ENCODE results near the gene CREM. TPM values are rescaled to one million over a fixed set of nuclear protein-coding genes. Genes with fewer than 3 reads are reported as not detected.
A peak's percentile ranks its signal among the peaks of the same experiment; 100 is the strongest.

The CREM gene
- total and polyA plus RNA-seq, 2 donors = 38.0 to 82.2 TPM

- H3K36me3 ChIP-seq (ENCODE audit: control insufficient read depth in 2 of 2, insufficient read depth in 2 of 2, low read length in 1 of 2) = no peaks in the 10 kb centered on the region
- 89% methylated on average over 11 of the region's 11 CpGs for WGBS
- H3K27ac ChIP-seq (ENCODE audit: low read depth in 1 of 2, low read length in 1 of 2) = no peak overlapping the region
- no peak for DNase-seq (ENCODE audit: low read depth in 6 of 9, low spot score in 9 of 9)
- peaks cover 5 to 13% of the 10 kb centered on the region in 2 donors for H3K4me1 ChIP-seq (ENCODE audit: control insufficient read depth in 2 of 2, insufficient read depth in 2 of 2, low read length in 2 of 2)
- no peaks in the 10 kb centered on the region for H3K9me3 ChIP-seq (ENCODE audit: control insufficient read depth in 2 of 2, insufficient read depth in 1 of 2, low read length in 1 of 2)
- H3K27me3 ChIP-seq (ENCODE audit: control insufficient read depth in 2 of 2, insufficient read depth in 1 of 2, low read length in 1 of 2) = peaks cover 0 to 7% of the 10 kb centered on the region in 2 donors
- no peak overlapping the region for H3K4me3 ChIP-seq (ENCODE audit: low read length in 2 of 2)
These were observed 34.5 kb upstream of the CREM start for GRCh38 chr10:35091994-35092790.

GRCh38 chr10:35092851-35093250 lies 33.8 kb upstream of the CREM start:
- Histone ChIP-seq H3K4me3 (ENCODE audit: low read length in 2 of 2) (no peak overlapping the region), H3K27me3 (ENCODE audit: control insufficient read depth in 2 of 2, insufficient read depth in 1 of 2, low read length in 1 of 2) (peaks cover 0 to 7% of the 10 kb centered on the region in 2 donors), H3K9me3 (ENCODE audit: control insufficient read depth in 2 of 2, insufficient read depth in 1 of 2, low read length in 1 of 2) (no peaks in the 10 kb centered on the region), H3K4me1 (ENCODE audit: control insufficient read depth in 2 of 2, insufficient read depth in 2 of 2, low read length in 2 of 2) (peaks cover 3 to 13% of the 10 kb centered on the region in 2 donors), H3K36me3 (ENCODE audit: control insufficient read depth in 2 of 2, insufficient read depth in 2 of 2, low read length in 1 of 2) (no peaks in the 10 kb centered on the region), H3K27ac (ENCODE audit: low read depth in 1 of 2, low read length in 1 of 2) (no peak overlapping the region)
- DNase-seq (ENCODE audit: low read depth in 6 of 9, low spot score in 9 of 9) = no peak
- 86% methylated on average over 1 of the region's 1 CpG for WGBS

GRCh38 chr10:35096312-35096711 lies 30.3 kb upstream of the CREM start:
- H3K27me3 ChIP-seq (ENCODE audit: control insufficient read depth in 2 of 2, insufficient read depth in 1 of 2, low read length in 1 of 2) = peaks cover 0 to 7% of the 10 kb centered on the region in 2 donors
- WGBS = 87% methylated on average over 2 of the region's 2 CpGs
- H3K27ac ChIP-seq (ENCODE audit: low read depth in 1 of 2, low read length in 1 of 2) = no peak overlapping the region
- no peaks in the 10 kb centered on the region for H3K36me3 ChIP-seq (ENCODE audit: control insufficient read depth in 2 of 2, insufficient read depth in 2 of 2, low read length in 1 of 2)
- no peaks in the 10 kb centered on the region for H3K4me1 ChIP-seq (ENCODE audit: control insufficient read depth in 2 of 2, insufficient read depth in 2 of 2, low read length in 2 of 2)
- no peak overlapping the region for H3K4me3 ChIP-seq (ENCODE audit: low read length in 2 of 2)
- no peaks in the 10 kb centered on the region for H3K9me3 ChIP-seq (ENCODE audit: control insufficient read depth in 2 of 2, insufficient read depth in 1 of 2, low read length in 1 of 2)
- no peak for DNase-seq (ENCODE audit: low read depth in 6 of 9, low spot score in 9 of 9)

GRCh38 chr10:35097510-35097909 lies 29.1 kb upstream of the CREM start:
- H3K27ac ChIP-seq (ENCODE audit: low read depth in 1 of 2, low read length in 1 of 2) = no peak overlapping the region
- H3K9me3 ChIP-seq (ENCODE audit: control insufficient read depth in 2 of 2, insufficient read depth in 1 of 2, low read length in 1 of 2) = no peaks in the 10 kb centered on the region
- H3K36me3 ChIP-seq (ENCODE audit: control insufficient read depth in 2 of 2, insufficient read depth in 2 of 2, low read length in 1 of 2) = no peaks in the 10 kb centered on the region
- peaks cover 0 to 7% of the 10 kb centered on the region in 2 donors for H3K27me3 ChIP-seq (ENCODE audit: control insufficient read depth in 2 of 2, insufficient read depth in 1 of 2, low read length in 1 of 2)
- WGBS = 94% methylated on average over 1 of the region's 1 CpG
- DNase-seq (ENCODE audit: low read depth in 6 of 9, low spot score in 9 of 9) = no peak
- no peaks in the 10 kb centered on the region for H3K4me1 ChIP-seq (ENCODE audit: control insufficient read depth in 2 of 2, insufficient read depth in 2 of 2, low read length in 2 of 2)
- H3K4me3 ChIP-seq (ENCODE audit: low read length in 2 of 2) = no peak overlapping the region

- 82% methylated on average over 7 of the region's 7 CpGs for WGBS
- H3K4me3 ChIP-seq (ENCODE audit: low read length in 2 of 2) = no peak overlapping the region
These were observed 22.8 kb upstream of the CREM start for GRCh38 chr10:35103882-35104281.

GRCh38 chr10:35112571-35112970 lies 14.1 kb upstream of the CREM start:
- H3K27ac ChIP-seq (ENCODE audit: low read depth in 1 of 2, low read length in 1 of 2) = no peak overlapping the region
- no peak for DNase-seq (ENCODE audit: low read depth in 6 of 9, low spot score in 9 of 9)
- no peak overlapping the region for H3K4me3 ChIP-seq (ENCODE audit: low read length in 2 of 2)
- 95% methylated on average over 4 of the region's 4 CpGs for WGBS
- no peaks in the 10 kb centered on the region for H3K27me3 ChIP-seq (ENCODE audit: control insufficient read depth in 2 of 2, insufficient read depth in 1 of 2, low read length in 1 of 2)
- no peaks in the 10 kb centered on the region for H3K4me1 ChIP-seq (ENCODE audit: control insufficient read depth in 2 of 2, insufficient read depth in 2 of 2, low read length in 2 of 2)
- no peaks in the 10 kb centered on the region for H3K9me3 ChIP-seq (ENCODE audit: control insufficient read depth in 2 of 2, insufficient read depth in 1 of 2, low read length in 1 of 2)
- no peaks in the 10 kb centered on the region for H3K36me3 ChIP-seq (ENCODE audit: control insufficient read depth in 2 of 2, insufficient read depth in 2 of 2, low read length in 1 of 2)

More at GRCh38 chr10:35103882-35104281, 22.8 kb upstream of the CREM start:
- H3K27ac ChIP-seq (ENCODE audit: low read depth in 1 of 2, low read length in 1 of 2) = no peak overlapping the region
- H3K9me3 ChIP-seq (ENCODE audit: control insufficient read depth in 2 of 2, insufficient read depth in 1 of 2, low read length in 1 of 2) = no peaks in the 10 kb centered on the region
- DNase-seq (ENCODE audit: low read depth in 6 of 9, low spot score in 9 of 9) = no peak
- H3K27me3 ChIP-seq (ENCODE audit: control insufficient read depth in 2 of 2, insufficient read depth in 1 of 2, low read length in 1 of 2) = no peaks in the 10 kb centered on the region
- no peaks in the 10 kb centered on the region for H3K36me3 ChIP-seq (ENCODE audit: control insufficient read depth in 2 of 2, insufficient read depth in 2 of 2, low read length in 1 of 2)
- no peaks in the 10 kb centered on the region for H3K4me1 ChIP-seq (ENCODE audit: control insufficient read depth in 2 of 2, insufficient read depth in 2 of 2, low read length in 2 of 2)

- DNase-seq (ENCODE audit: low read depth in 6 of 9, low spot score in 9 of 9) = no peak
- Histone ChIP-seq H3K36me3 (ENCODE audit: control insufficient read depth in 2 of 2, insufficient read depth in 2 of 2, low read length in 1 of 2) (no peaks in the 10 kb centered on the region), H3K27me3 (ENCODE audit: control insufficient read depth in 2 of 2, insufficient read depth in 1 of 2, low read length in 1 of 2) (no peaks in the 10 kb centered on the region), H3K9me3 (ENCODE audit: control insufficient read depth in 2 of 2, insufficient read depth in 1 of 2, low read length in 1 of 2) (no peaks in the 10 kb centered on the region), H3K4me1 (ENCODE audit: control insufficient read depth in 2 of 2, insufficient read depth in 2 of 2, low read length in 2 of 2) (no peaks in the 10 kb centered on the region), H3K4me3 (ENCODE audit: low read length in 2 of 2) (no peak overlapping the region), H3K27ac (ENCODE audit: low read depth in 1 of 2, low read length in 1 of 2) (no peak overlapping the region)
- WGBS = 98% methylated on average over 1 of the region's 1 CpG
These were observed 7.3 kb upstream of the CREM start for GRCh38 chr10:35119378-35119777.

- no peaks in the 10 kb centered on the region for H3K27me3 ChIP-seq (ENCODE audit: control insufficient read depth in 2 of 2, insufficient read depth in 1 of 2, low read length in 1 of 2)
- H3K4me3 ChIP-seq (ENCODE audit: low read length in 2 of 2) = no peak overlapping the region
- H3K4me1 ChIP-seq (ENCODE audit: control insufficient read depth in 2 of 2, insufficient read depth in 2 of 2, low read length in 2 of 2) = peaks cover 0 to 10% of the 10 kb centered on the region in 2 donors
- DNase-seq (ENCODE audit: low read depth in 6 of 9, low spot score in 9 of 9) = no peak
- no peaks in the 10 kb centered on the region for H3K36me3 ChIP-seq (ENCODE audit: control insufficient read depth in 2 of 2, insufficient read depth in 2 of 2, low read length in 1 of 2)
- no peaks in the 10 kb centered on the region for H3K9me3 ChIP-seq (ENCODE audit: control insufficient read depth in 2 of 2, insufficient read depth in 1 of 2, low read length in 1 of 2)
- no peak overlapping the region for H3K27ac ChIP-seq (ENCODE audit: low read depth in 1 of 2, low read length in 1 of 2)
- 94% methylated on average over 6 of the region's 6 CpGs for WGBS
These were observed 2.1 kb upstream of the CREM start for GRCh38 chr10:35124540-35124939.

- no peak for DNase-seq (ENCODE audit: low read depth in 6 of 9, low spot score in 9 of 9)
- Histone ChIP-seq H3K4me3 (ENCODE audit: low read length in 2 of 2) (peak overlapping the region; percentile 48 to 85), H3K36me3 (ENCODE audit: control insufficient read depth in 2 of 2, insufficient read depth in 2 of 2, low read length in 1 of 2) (no peaks in the 10 kb centered on the region), H3K9me3 (ENCODE audit: control insufficient read depth in 2 of 2, insufficient read depth in 1 of 2, low read length in 1 of 2) (no peaks in the 10 kb centered on the region), H3K4me1 (ENCODE audit: control insufficient read depth in 2 of 2, insufficient read depth in 2 of 2, low read length in 2 of 2) (peaks cover 0 to 10% of the 10 kb centered on the region in 2 donors), H3K27me3 (ENCODE audit: control insufficient read depth in 2 of 2, insufficient read depth in 1 of 2, low read length in 1 of 2) (no peaks in the 10 kb centered on the region), H3K27ac (ENCODE audit: low read depth in 1 of 2, low read length in 1 of 2) (peak overlapping the region; percentile 81 to 88)
- WGBS = 74% methylated on average over 13 of the region's 13 CpGs
These were observed 550 bp upstream of the CREM start for GRCh38 chr10:35126062-35126529.

All from thymus (tissue), 11 donors.